ENCODE data around the gene GPR78.

The GPR78 gene

DNA sequence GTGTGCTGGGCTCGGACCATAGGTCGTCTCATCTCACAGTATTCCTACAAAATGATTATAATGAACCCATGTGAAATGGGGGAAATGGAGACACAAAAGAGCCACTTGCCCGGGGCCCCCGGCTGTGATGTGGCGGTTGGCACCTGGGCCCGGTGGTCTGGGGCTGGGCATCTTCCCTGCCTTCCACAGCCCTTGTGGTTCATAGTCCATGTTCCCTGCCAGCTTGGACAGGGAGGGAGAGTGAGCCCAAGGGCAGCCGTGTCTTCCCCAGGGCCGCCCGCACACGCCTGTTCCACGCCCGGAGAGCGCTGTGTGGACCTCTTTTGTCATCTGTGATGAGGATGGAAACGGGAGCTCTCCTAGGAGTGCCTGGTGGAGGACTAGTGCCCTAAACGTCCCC, 17.6 kb downstream of the GPR78 start:
- no peak for TF ChIP-seq CTCF (conservative IDR thresholded peaks at IDR 0.05)
- no peak for TF ChIP-seq ZFX (IDR thresholded peaks at IDR 0.05)

GRCh38 chr4:8598391-8599090, 18.3 kb downstream of the GPR78 start:
- no peak overlapping the region for H3K27ac ChIP-seq
- TF ChIP-seq ZFX (IDR thresholded peaks at IDR 0.05) = no peak
- no peak for TF ChIP-seq CTCF (conservative IDR thresholded peaks at IDR 0.05)

More for the DNA sequence above, 17.6 kb downstream of the GPR78 start:
- no peak overlapping the region for H3K27ac ChIP-seq

DNA sequence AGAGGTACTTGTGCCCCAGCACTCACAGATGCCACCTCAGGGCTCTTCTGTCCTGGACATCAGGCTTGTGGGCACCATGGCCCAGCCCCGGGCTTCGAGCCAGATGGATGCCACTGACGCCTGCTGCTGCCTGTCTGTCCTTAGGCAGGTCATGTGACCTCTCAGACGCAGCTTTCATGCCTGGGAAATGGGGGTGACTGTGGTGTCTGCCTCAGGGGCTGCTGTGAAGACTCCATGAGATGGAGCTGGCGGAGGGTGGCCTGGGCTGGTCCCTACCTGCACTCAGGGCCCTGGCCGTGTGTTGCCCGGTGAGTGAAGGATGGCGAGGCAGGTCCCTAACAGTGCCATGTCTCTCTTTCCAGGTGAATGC, 18.9 kb downstream of the GPR78 start:
- no peak for TF ChIP-seq CTCF (conservative IDR thresholded peaks at IDR 0.05)
- no peak for TF ChIP-seq ZFX (IDR thresholded peaks at IDR 0.05)
- no peak overlapping the region for H3K27ac ChIP-seq

DNA sequence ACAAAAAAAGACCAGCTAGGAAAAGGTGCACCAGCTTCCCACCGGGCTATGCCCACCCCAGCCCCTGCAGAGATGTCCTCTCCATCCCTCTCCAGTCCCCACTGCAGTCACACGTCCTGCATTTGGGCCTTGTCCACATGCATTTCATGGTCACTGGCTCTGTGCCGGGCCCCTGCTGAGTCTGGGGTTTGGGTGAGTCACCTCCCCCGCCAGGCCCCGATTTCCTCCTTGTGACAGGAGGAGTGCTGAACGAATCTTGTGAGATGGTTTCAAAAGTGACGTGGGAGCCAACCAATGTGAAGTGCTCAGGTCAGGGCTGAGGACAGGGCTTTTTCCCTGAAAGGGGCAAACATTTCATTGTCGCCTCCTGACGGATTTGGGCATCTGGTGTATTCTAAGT, 19.5 kb downstream of the GPR78 start:
- H3K27ac ChIP-seq = no peak overlapping the region
- TF ChIP-seq ZFX (IDR thresholded peaks at IDR 0.05) (no peak), CTCF (conservative IDR thresholded peaks at IDR 0.05) (no peak)

DNA sequence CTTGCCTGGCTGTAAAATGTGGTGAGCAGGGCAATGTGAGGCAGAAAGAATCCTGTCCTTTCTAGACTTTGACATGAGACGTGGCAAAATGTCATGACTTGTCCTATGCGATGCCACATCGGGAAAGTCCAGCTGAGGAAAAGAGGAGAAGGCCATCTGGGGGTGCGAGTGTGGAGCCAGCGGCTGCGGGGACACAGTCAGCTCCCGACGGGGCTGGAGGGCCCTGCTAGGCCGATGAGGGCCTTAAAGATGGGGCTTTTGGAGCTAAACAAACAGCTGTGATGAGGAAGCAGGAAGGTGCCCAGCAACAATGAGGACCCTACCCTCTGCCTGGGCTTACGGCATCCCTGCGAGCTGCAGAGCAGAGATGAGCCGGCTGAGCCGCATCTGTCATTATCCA, 20.1 kb downstream of the GPR78 start:
- no peak overlapping the region for H3K27ac ChIP-seq
- TF ChIP-seq CTCF (conservative IDR thresholded peaks at IDR 0.05) (no peak), ZFX (IDR thresholded peaks at IDR 0.05) (no peak)

GRCh38 chr4:8600686-8601085, 20.5 kb downstream of the GPR78 start:
- TF ChIP-seq CTCF (conservative IDR thresholded peaks at IDR 0.05) (no peak), ZFX (IDR thresholded peaks at IDR 0.05) (no peak)
- no peak overlapping the region for H3K27ac ChIP-seq

GRCh38 chr4:8601086-8601485, 20.9 kb downstream of the GPR78 start:
- no peak for TF ChIP-seq ZFX (IDR thresholded peaks at IDR 0.05)
- TF ChIP-seq CTCF (conservative IDR thresholded peaks at IDR 0.05) = no peak

More at GRCh38 chr4:8601086-8601485, 20.9 kb downstream of the GPR78 start:
- no peak overlapping the region for H3K27ac ChIP-seq
